Neuronal stem cell (in vitro differentiated cells): ENCODE results near the gene TRIM71.
"Not testable (repeated sequence)": the region's sequence is repeated elsewhere in the genome, so short reads cannot be mapped to it uniquely, and the experiment has no call there.

Source experiments
- DNase-seq: peaks from one replicate; pipeline ENCODE4 v3.0.0-alpha.2; 2013; ENCODE audit warnings: low spot score
- H2AFZ ChIP-seq: one replicate; pipeline ENCODE4 v1.6.1; 2013; ENCODE audit warnings: mild to moderate bottlenecking, low read length, inconsistent platforms
- H2AK5ac ChIP-seq: 2 replicates; pipeline ENCODE4 v1.6.1; 2013; ENCODE audit warnings: low read depth, mild to moderate bottlenecking, inconsistent platforms, low read length, moderate library complexity, mixed read lengths
- H2BK120ac ChIP-seq: 2 replicates; pipeline ENCODE4 v1.6.1; 2013; ENCODE audit warnings: low read depth, mild to moderate bottlenecking, inconsistent platforms, low read length, moderate library complexity, mixed read lengths
- H2BK12ac ChIP-seq: one replicate; pipeline ENCODE4 v1.6.1; 2013; ENCODE audit warnings: low read length, inconsistent platforms
- H2BK15ac ChIP-seq: 2 replicates; pipeline ENCODE4 v1.6.1; 2013; ENCODE audit warnings: mild to moderate bottlenecking, low read length, inconsistent platforms, mixed read lengths
- H2BK5ac ChIP-seq: one replicate; pipeline ENCODE4 v1.6.1; 2013; ENCODE audit warnings: inconsistent platforms, mild to moderate bottlenecking, low read length, moderate library complexity
- H3K14ac ChIP-seq: one replicate; pipeline ENCODE4 v1.6.1; 2013; ENCODE audit warnings: low read length, inconsistent platforms
- H3K18ac ChIP-seq: 2 replicates; pipeline ENCODE4 v1.6.1; 2013; ENCODE audit warnings: low read length, inconsistent platforms
- H3K23ac ChIP-seq: 2 replicates; pipeline ENCODE4 v1.6.1; 2013; ENCODE audit warnings: low read depth, mild to moderate bottlenecking, mixed read lengths, low read length, inconsistent platforms; ENCODE audit not compliant: poor library complexity
- H3K27ac ChIP-seq: replicated peaks from 3 replicates; pipeline ENCODE4 v1.5.1; 2013; ENCODE audit warnings: low read length, inconsistent platforms
- H3K27me3 ChIP-seq, 3 experiments: 2 replicates each; pipeline ENCODE4 v1.6.1; 2013; ENCODE audit warnings: low read length in 3 of 3, mild to moderate bottlenecking in 2 of 3, inconsistent platforms in 1 of 3, low read depth in 1 of 3, mixed read lengths in 1 of 3, moderate library complexity in 1 of 3; ENCODE audit not compliant: control insufficient read depth in 3 of 3, insufficient read depth in 3 of 3
- H3K36me3 ChIP-seq, 2 donors: replicated peaks in 1 of 2; 2 replicates each; pipeline ENCODE4 v1.6.1; 2013; ENCODE audit warnings: low read length in 2 of 2; ENCODE audit not compliant: control insufficient read depth in 2 of 2, insufficient read depth in 2 of 2
- H3K4ac ChIP-seq: 2 replicates; pipeline ENCODE4 v1.6.1; 2013; ENCODE audit warnings: inconsistent platforms, mild to moderate bottlenecking, low read length, moderate library complexity
- H3K4me1 ChIP-seq, 2 donors: 1 replicate in 1 of 2; 2 replicates in 1 of 2; pipeline ENCODE4 v1.6.1; 2013; ENCODE audit warnings: low read length in 2 of 2, low read depth in 1 of 2; ENCODE audit not compliant: control insufficient read depth in 2 of 2, insufficient read depth in 1 of 2
- H3K4me2 ChIP-seq: one replicate; pipeline ENCODE4 v1.6.1; 2013; ENCODE audit warnings: mild to moderate bottlenecking, low read length, inconsistent platforms; ENCODE audit not compliant: insufficient read depth, poor library complexity, severe bottlenecking
- H3K4me3 ChIP-seq, 2 donors: 2 replicates each; pipeline ENCODE4 v1.5.1; 2013; ENCODE audit warnings: low read length in 2 of 2, mild to moderate bottlenecking in 2 of 2, inconsistent platforms in 1 of 2, moderate library complexity in 1 of 2
- H3K79me1 ChIP-seq: one replicate; pipeline ENCODE4 v1.6.1; 2013; ENCODE audit warnings: low read depth, mild to moderate bottlenecking, inconsistent platforms, low read length, moderate library complexity
- H3K9ac ChIP-seq: one replicate; pipeline ENCODE4 v1.6.1; 2013; ENCODE audit warnings: mild to moderate bottlenecking, low read depth, low read length, inconsistent platforms; ENCODE audit not compliant: poor library complexity
- H3K9me3 ChIP-seq, 2 donors: replicated peaks in 1 of 2; 2 replicates each; pipeline versions ENCODE3 to v1.6.1; 2013; ENCODE audit warnings: low read length in 2 of 2, mild to moderate bottlenecking in 2 of 2, inconsistent platforms in 1 of 2, low read depth in 1 of 2, mixed read lengths in 1 of 2, moderate library complexity in 1 of 2; ENCODE audit not compliant: control insufficient read depth in 2 of 2, insufficient read depth in 1 of 2
- H4K8ac ChIP-seq: one replicate; pipeline ENCODE4 v1.6.1; 2013; ENCODE audit warnings: low read depth, mild to moderate bottlenecking, inconsistent platforms, low read length, moderate library complexity
- H4K91ac ChIP-seq: one replicate; pipeline ENCODE4 v1.6.1; 2013; ENCODE audit warnings: low read length, low read depth, mild to moderate bottlenecking, inconsistent platforms; ENCODE audit not compliant: poor library complexity
- WGBS, 2 donors: extraction: QIAGEN DNeasy Blood & Tissue Kit; methylation state at CpG; one replicate each; pipeline ENCODE4 v1.1.7; 2013; ENCODE audit warnings: missing lambda C conversion rate in 2 of 2, mixed read lengths in 1 of 2; ENCODE audit not compliant: insufficient read length in 2 of 2, insufficient replicate concordance in 1 of 2; ENCODE audit errors: extremely low coverage in 2 of 2; 5-methylcytosine and 5-hydroxymethylcytosine counted together

The TRIM71 gene

DNA sequence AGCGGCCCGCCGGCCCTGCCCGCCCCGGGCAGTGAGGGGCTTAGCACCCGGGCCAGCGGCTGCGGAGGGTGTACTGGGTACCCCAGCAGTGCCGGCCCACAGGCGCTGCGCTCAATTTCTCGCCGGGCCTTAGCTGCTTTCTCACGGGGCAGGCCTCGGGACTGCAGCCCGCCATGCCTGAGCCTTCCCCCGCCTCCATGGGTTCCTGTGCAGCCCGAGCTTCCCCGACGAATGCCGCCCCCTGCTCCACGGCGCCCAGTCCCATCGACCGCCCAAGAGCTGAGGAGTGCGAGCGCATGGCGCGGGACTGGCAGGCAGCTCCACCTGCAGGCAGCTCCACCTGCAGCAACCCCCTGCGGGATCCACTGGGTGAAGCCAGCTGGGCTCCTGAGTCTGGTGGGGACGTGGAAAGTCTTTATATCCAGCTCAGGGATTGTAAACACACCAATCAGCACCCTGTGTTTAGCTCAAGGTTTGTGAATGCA lies 85.1 kb downstream of the TRIM71 start:
- H3K23ac ChIP-seq, H4K8ac ChIP-seq, H3K79me1 ChIP-seq, H2AK5ac ChIP-seq, H2BK120ac ChIP-seq, H3K18ac ChIP-seq, H3K4ac ChIP-seq, DNase-seq, H3K27me3 ChIP-seq, H3K14ac ChIP-seq, H2AFZ ChIP-seq, H3K9ac ChIP-seq, H3K4me3 ChIP-seq, H3K4me1 ChIP-seq, H4K91ac ChIP-seq, H2BK5ac ChIP-seq, H3K27ac ChIP-seq, H2BK15ac ChIP-seq, H3K9me3 ChIP-seq, H2BK12ac ChIP-seq: not testable (repeated sequence)
- Histone ChIP-seq H3K4me2 (peak overlapping the region; percentile 2), H3K36me3 (peaks cover 3 to 25% of the 10 kb centered on the region in 2 donors)
- WGBS, 2 donors = no CpG with 5 or more reads among the region's 31 CpGs

DNA sequence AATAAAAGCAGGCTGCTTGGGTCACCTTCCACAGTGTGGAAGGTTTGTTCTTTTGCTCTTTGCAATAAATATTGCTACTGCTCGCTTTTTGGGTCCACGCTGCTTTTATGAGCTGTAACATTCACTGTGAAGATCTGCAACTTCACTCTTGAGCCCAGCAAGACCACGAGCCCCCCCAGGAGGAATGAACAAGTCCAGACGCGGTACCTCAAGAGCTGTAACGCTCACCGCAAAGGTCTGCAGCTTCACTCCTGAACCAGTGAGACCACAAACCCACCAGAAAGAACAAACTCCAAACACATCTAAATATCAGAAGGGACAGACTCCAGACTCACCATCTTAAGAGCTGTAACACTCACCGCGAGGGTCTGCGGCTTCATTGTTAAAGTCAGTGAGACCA lies 86.2 kb downstream of the TRIM71 start:
- H3K27ac ChIP-seq = no peak overlapping the region

GRCh38 chr3:32909999-32910398 lies 92.2 kb downstream of the TRIM71 start:
- Histone ChIP-seq H3K9ac (no peak overlapping the region), H2BK12ac (no peak overlapping the region)

More for the DNA sequence above, 86.2 kb downstream of the TRIM71 start:
- Histone ChIP-seq H2AFZ (no peak overlapping the region), H3K23ac (no peak overlapping the region), H2BK12ac (no peak overlapping the region), H3K79me1 (no peaks in the 10 kb centered on the region), H3K4me3 (no peak overlapping the region), H3K27me3 (no peaks in the 10 kb centered on the region), H3K4ac (no peak overlapping the region), H3K9ac (no peak overlapping the region), H4K91ac (no peak overlapping the region), H3K14ac (no peak overlapping the region), H2BK5ac (no peak overlapping the region), H3K36me3 (peaks cover 2 to 15% of the 10 kb centered on the region in 2 donors), H2AK5ac (no peak overlapping the region), H4K8ac (no peak overlapping the region), H3K18ac (no peak overlapping the region), H3K4me1 (peaks cover 0 to under 1% of the 10 kb centered on the region in 2 donors), H3K4me2 (no peak overlapping the region), H3K9me3 (no peaks in the 10 kb centered on the region), H2BK15ac (no peak overlapping the region), H2BK120ac (no peak overlapping the region)
- no CpG with 5 or more reads among the region's 10 CpGs for WGBS, 2 donors
- no peak for DNase-seq

DNA sequence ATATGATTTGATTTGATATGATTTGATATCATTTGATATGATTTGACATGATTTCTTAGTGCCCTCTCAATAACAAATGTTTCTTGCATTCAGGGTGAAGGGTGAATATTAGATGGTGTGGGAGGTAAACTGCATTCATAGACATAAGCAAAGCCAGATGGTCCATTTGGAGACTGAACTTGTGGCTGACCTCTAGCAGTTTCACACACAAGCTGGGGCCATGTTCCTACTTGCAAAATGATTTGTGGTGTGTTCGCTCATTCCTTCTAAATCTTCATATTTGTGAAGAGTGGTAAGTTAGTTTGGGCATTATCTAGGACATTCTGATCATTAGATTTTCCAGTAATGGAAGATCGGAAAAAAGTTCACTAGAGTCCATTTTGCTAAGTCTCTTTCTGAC lies 93.2 kb downstream of the TRIM71 start:
- H3K36me3 ChIP-seq = no peaks in the 10 kb centered on the region
- no peaks in the 10 kb centered on the region for H3K9me3 ChIP-seq
- no peak overlapping the region for H4K91ac ChIP-seq
- no peak overlapping the region for H2AFZ ChIP-seq
- H3K79me1 ChIP-seq = no peaks in the 10 kb centered on the region
- no peak overlapping the region for H2BK120ac ChIP-seq
- no peak overlapping the region for H2AK5ac ChIP-seq
- DNase-seq = no peak
- H3K4me3 ChIP-seq = no peak overlapping the region
- H3K4me2 ChIP-seq = no peak overlapping the region
- no peak overlapping the region for H3K14ac ChIP-seq
- no peak overlapping the region for H4K8ac ChIP-seq
- no peak overlapping the region for H3K18ac ChIP-seq
- no peak overlapping the region for H3K4ac ChIP-seq
- H3K9ac ChIP-seq = no peak overlapping the region
- H3K4me1 ChIP-seq = no peaks in the 10 kb centered on the region
- no peaks in the 10 kb centered on the region for H3K27me3 ChIP-seq
- H2BK5ac ChIP-seq = no peak overlapping the region
- H3K23ac ChIP-seq = no peak overlapping the region
- H2BK15ac ChIP-seq = no peak overlapping the region
- no peak overlapping the region for H2BK12ac ChIP-seq
- H3K27ac ChIP-seq = no peak overlapping the region
- no CpG with 5 or more reads among the region's 2 CpGs for WGBS, 2 donors

More at GRCh38 chr3:32909999-32910398, 92.2 kb downstream of the TRIM71 start:
- Histone ChIP-seq H4K91ac (no peak overlapping the region), H3K27ac (no peak overlapping the region), H3K4me2 (no peak overlapping the region), H2AFZ (no peak overlapping the region), H3K4me3 (no peak overlapping the region), H3K4ac (no peak overlapping the region), H3K4me1 (no peaks in the 10 kb centered on the region), H2AK5ac (no peak overlapping the region), H3K14ac (no peak overlapping the region), H3K79me1 (no peaks in the 10 kb centered on the region), H3K9me3 (no peaks in the 10 kb centered on the region), H2BK120ac (no peak overlapping the region), H3K36me3 (no peaks in the 10 kb centered on the region), H4K8ac (no peak overlapping the region), H3K27me3 (no peaks in the 10 kb centered on the region), H3K23ac (no peak overlapping the region), H3K18ac (no peak overlapping the region), H2BK15ac (no peak overlapping the region), H2BK5ac (no peak overlapping the region)
- no peak for DNase-seq
- no CpG with 5 or more reads among the region's 3 CpGs for WGBS, 2 donors
